Effector memory CD8-positive, alpha-beta T cell (primary cell): ENCODE measurements around the gene XXYLT1.

ENCODE experiments used
- ATAC-seq: fragments of 150-1000 bp; cut with Tn5 transposase; replicated peaks from 2 replicates; pipeline ENCODE4 v1.10.0; 2021; ENCODE audit warnings: mild to moderate bottlenecking, moderate library complexity
- DNase-seq, 3 experiments: peaks; one replicate each; pipeline ENCODE4 v3.0.0; 2021
- H3K27ac Mint-ChIP-seq, 2 donors: one replicate each; pipeline ENCODE4 v1.8.0; 2022; ENCODE audit warnings: mild to moderate bottlenecking in 2 of 2, mixed read lengths in 2 of 2, moderate library complexity in 2 of 2
- H3K27me3 Mint-ChIP-seq, 2 donors: one replicate each; pipeline ENCODE4 v1.8.0; 2022; ENCODE audit warnings: mixed read lengths in 2 of 2
- H3K36me3 Mint-ChIP-seq: one replicate; pipeline ENCODE4 v1.8.0; 2022; ENCODE audit warnings: mild to moderate bottlenecking, moderate library complexity, mixed read lengths; ENCODE audit not compliant: insufficient read depth
- H3K4me1 Mint-ChIP-seq, 2 donors: one replicate each; pipeline ENCODE4 v1.8.0; 2022; ENCODE audit warnings: low read depth in 2 of 2, mixed read lengths in 2 of 2
- H3K4me3 Mint-ChIP-seq, 2 donors: one replicate each; pipeline ENCODE4 v1.8.0; 2022; ENCODE audit warnings: mild to moderate bottlenecking in 2 of 2, mixed read lengths in 2 of 2, moderate library complexity in 2 of 2
- H3K9me3 Mint-ChIP-seq, 2 donors: one replicate each; pipeline ENCODE4 v1.8.0; 2022; ENCODE audit warnings: mixed read lengths in 2 of 2

The XXYLT1 gene

GRCh38 chr3:195120267-195120601 lies 150.7 kb downstream of the XXYLT1 start:
- Mint-ChIP-seq H3K9me3 (no peaks in the 10 kb centered on the region), H3K27ac (no peak overlapping the region), H3K4me3 (no peak overlapping the region), H3K27me3 (no peaks in the 10 kb centered on the region), H3K4me1 (peaks cover 0 to 3% of the 10 kb centered on the region in 2 donors), H3K36me3 (no peaks in the 10 kb centered on the region)
- ATAC-seq (no peak), DNase-seq (no peak)

DNA sequence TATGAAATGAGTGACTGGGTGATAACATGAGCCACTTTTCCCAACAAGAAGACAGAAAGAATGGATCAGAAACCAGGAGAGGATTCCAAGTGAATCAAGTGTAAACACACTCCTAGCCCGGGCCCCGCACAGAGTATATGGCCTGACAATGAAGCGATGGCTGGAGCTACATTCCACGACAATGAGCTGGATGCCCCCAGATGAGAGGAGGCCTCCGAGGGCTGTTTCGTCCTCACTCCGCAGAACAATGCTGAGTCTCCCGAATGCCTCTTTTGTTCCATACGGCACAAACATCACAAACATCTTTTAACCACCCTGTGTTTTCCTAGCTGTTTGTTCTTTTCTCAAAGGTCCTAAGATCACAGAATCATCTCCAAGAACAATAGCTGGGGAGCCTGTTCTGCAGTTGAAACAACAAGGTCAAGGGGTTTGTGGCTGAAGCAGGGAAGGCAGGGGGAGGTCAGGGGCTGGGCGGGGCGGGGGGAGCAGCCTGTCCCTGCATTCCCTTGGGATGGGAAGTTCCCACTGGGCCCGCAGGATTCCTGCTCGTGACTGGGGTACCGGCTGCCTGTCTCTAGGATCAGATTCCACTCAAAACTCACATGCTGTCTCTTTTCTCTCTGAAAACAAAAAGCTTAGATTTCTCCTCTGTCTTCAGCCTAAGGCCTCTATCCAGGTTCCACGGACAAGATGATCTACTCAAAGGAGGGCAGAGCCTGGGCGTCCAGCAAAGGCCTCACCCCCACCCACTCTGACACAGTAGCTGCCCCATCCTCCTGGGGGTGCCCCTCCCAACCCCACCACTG lies 151.3 kb downstream of the XXYLT1 start:
- no peak for DNase-seq
- H3K27ac Mint-ChIP-seq = no peak overlapping the region

GRCh38 chr3:195118671-195119070 lies 152.3 kb downstream of the XXYLT1 start:
- no peaks in the 10 kb centered on the region for H3K9me3 Mint-ChIP-seq
- DNase-seq (no peak), ATAC-seq (no peak)
- no peak overlapping the region for H3K4me3 Mint-ChIP-seq
- H3K27me3 Mint-ChIP-seq = no peaks in the 10 kb centered on the region
- H3K27ac Mint-ChIP-seq = peak overlapping the region in 1 of 2 donors; percentile 13
- no peaks in the 10 kb centered on the region for H3K36me3 Mint-ChIP-seq
- peaks cover 0 to 3% of the 10 kb centered on the region in 2 donors for H3K4me1 Mint-ChIP-seq

More for the DNA sequence above, 151.3 kb downstream of the XXYLT1 start:
- H3K4me1 Mint-ChIP-seq = peaks cover 0 to 3% of the 10 kb centered on the region in 2 donors
- H3K36me3 Mint-ChIP-seq = no peaks in the 10 kb centered on the region
- no peak overlapping the region for H3K4me3 Mint-ChIP-seq
- no peaks in the 10 kb centered on the region for H3K9me3 Mint-ChIP-seq
- no peaks in the 10 kb centered on the region for H3K27me3 Mint-ChIP-seq
- ATAC-seq = no peak

DNA sequence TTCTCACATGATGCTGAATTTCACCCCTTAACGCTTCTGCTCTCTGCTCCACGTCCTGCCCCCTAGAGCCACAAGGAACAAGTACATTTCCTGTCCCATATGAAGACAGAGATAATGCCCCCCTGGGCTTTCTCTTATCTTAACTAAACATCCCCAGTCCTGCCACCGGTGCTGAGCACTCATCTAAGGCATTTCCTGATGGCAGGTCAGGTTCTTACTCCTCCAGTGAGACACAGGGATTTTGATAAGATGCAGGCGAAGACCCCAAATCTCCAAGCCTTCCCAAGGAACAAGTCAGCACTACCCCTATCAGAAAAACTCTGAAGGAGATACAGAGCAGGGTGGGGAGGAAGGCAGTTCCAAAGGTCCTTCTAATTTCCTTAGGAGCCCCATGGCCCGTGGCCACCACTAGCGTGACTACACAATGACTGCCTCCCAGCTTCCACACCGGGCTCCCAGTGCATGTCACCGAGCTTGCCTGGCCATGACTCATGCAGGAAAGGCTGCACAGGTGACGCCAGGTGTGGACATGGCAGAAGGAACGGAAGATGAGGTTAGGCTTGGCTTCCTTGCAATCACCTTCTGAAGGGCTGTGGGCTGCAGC lies 152.9 kb downstream of the XXYLT1 start:
- H3K36me3 Mint-ChIP-seq = no peaks in the 10 kb centered on the region
- ATAC-seq (no peak), DNase-seq (no peak)
- H3K27me3 Mint-ChIP-seq = no peaks in the 10 kb centered on the region
- H3K9me3 Mint-ChIP-seq = no peaks in the 10 kb centered on the region
- peak overlapping the region in 1 of 2 donors; percentile 13 for H3K27ac Mint-ChIP-seq
- no peak overlapping the region for H3K4me3 Mint-ChIP-seq
- peaks cover 0 to 3% of the 10 kb centered on the region in 2 donors for H3K4me1 Mint-ChIP-seq

DNA sequence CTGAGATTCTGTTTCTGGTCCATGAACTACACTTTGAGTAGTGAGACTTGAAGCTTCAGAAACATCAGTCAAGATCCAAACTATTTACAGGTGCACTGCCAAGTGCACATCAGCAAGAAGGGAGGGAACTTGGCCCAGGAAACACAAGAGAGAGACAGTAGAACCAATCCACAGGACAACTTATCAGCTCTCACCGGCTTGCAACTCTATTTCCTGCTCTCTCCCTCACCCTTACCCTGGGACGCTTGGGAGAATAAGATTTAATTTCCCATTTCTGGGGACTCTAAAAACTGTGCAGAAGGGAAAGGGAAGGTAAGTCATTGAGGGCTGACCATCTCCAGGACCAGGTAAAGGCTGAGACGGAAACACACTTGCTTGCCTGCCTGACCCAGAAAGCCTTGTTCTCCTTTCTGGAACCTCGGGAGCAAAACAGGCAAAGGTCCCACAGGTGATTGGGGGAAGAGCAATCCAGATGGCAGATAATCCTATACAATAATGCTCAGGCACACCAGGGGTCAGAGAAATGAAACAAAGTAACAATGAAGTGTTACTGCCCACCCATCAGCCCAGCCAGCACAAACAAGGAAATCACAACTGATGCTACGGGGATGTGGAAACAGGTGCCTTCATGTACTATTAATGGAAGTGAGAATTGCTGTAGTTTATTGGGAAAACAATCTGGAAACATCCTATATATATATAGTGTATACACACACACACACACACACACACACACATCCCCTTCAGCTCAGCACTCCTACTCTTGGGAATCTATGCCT lies 154.4 kb downstream of the XXYLT1 start:
- H3K4me3 Mint-ChIP-seq = no peak overlapping the region

GRCh38 chr3:195115600-195116406 lies 155.2 kb downstream of the XXYLT1 start:
- ATAC-seq = no peak
- H3K4me3 Mint-ChIP-seq = no peak overlapping the region
- no peaks in the 10 kb centered on the region for H3K36me3 Mint-ChIP-seq
- peaks cover 0 to 3% of the 10 kb centered on the region in 2 donors for H3K4me1 Mint-ChIP-seq
- H3K27ac Mint-ChIP-seq = peak overlapping the region in 1 of 2 donors; percentile 53
- H3K9me3 Mint-ChIP-seq = no peaks in the 10 kb centered on the region
- no peaks in the 10 kb centered on the region for H3K27me3 Mint-ChIP-seq
- no peak for DNase-seq

More for the DNA sequence above, 154.4 kb downstream of the XXYLT1 start:
- no peaks in the 10 kb centered on the region for H3K36me3 Mint-ChIP-seq
- no peak for DNase-seq
- H3K27me3 Mint-ChIP-seq = no peaks in the 10 kb centered on the region
- ATAC-seq = no peak
- peaks cover 0 to 3% of the 10 kb centered on the region in 2 donors for H3K4me1 Mint-ChIP-seq
- no peaks in the 10 kb centered on the region for H3K9me3 Mint-ChIP-seq
- peak overlapping the region in 1 of 2 donors; percentile 53 for H3K27ac Mint-ChIP-seq

DNA sequence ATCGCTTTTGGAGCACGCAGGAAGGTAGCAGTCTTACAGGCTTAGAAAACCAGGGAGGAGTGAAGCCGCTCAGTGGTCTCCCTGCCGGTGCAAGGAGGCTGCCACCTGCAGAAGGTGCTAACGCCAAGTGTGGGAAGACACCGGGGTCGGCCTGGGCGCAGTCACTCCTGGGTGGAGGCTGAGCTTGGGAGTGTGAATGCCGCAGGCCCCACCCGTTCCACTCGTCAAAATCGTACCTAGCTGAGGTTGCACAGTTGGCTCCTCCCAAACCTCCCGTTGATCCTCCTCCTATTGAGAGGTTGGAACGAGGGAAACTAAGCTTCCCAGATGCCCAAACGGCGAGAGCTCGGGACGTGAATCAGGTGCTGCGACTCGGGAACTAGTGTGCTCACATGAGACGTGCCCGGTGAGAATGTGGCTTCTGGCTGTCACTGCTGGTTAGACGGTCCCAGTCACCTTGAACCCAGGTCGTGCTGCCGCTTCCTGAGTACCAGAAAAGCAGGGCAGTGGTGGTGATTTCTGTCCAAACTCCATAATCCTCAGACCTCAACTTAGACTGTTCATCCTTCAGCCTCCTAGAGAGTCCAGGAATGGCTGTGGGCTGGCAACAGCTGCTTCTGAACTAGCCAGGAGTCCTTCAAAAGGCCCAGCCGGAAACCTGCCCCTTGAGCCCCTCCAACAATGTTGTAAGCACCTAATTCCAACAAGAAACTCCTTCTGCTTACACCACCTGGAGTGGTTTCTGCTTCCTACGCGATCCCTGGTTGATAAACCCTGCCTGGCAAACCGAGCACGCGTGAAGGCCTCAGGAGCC lies 156.0 kb downstream of the XXYLT1 start:
- H3K4me1 Mint-ChIP-seq = peaks cover 0 to 3% of the 10 kb centered on the region in 2 donors
- no peaks in the 10 kb centered on the region for H3K9me3 Mint-ChIP-seq
- H3K27ac Mint-ChIP-seq = no peak overlapping the region
- ATAC-seq = no peak
- H3K4me3 Mint-ChIP-seq = no peak overlapping the region
- DNase-seq = no peak
- H3K36me3 Mint-ChIP-seq = no peaks in the 10 kb centered on the region
- H3K27me3 Mint-ChIP-seq = no peaks in the 10 kb centered on the region

- DNase-seq (no peak), ATAC-seq (no peak)
- H3K36me3 Mint-ChIP-seq = no peaks in the 10 kb centered on the region
- H3K9me3 Mint-ChIP-seq = no peaks in the 10 kb centered on the region
- peaks cover 0 to 3% of the 10 kb centered on the region in 2 donors for H3K4me1 Mint-ChIP-seq
- peak overlapping the region in 1 of 2 donors; percentile 23 for H3K27ac Mint-ChIP-seq
- H3K27me3 Mint-ChIP-seq = no peaks in the 10 kb centered on the region
- H3K4me3 Mint-ChIP-seq = no peak overlapping the region
Measured at GRCh38 chr3:195113536-195114425, 157.2 kb downstream of the XXYLT1 start.

- no peak for DNase-seq
Measured at GRCh38 chr3:195113048-195113447, 157.9 kb downstream of the XXYLT1 start.

DNA sequence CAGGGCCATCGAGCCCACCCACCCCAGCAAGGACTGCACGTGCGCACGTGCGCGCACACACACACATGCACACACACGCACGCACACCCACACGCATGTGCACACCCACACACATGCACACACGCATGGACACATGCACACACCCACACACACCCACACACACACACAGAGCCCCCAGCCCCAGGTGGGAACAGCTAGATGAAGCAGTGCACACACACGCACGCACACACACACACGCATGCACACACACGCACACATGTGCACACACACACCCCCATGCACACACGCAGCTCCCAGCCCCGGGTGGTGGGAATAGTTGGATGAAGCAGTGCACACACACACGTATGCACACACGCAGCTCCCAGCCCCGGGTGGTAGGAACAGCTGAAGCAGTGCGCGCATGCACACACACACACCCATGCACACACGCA lies 158.6 kb downstream of the XXYLT1 start:
- ATAC-seq (no peak), DNase-seq (no peak)
- no peaks in the 10 kb centered on the region for H3K9me3 Mint-ChIP-seq
- H3K4me3 Mint-ChIP-seq = no peak overlapping the region
- H3K27me3 Mint-ChIP-seq = no peaks in the 10 kb centered on the region
- H3K36me3 Mint-ChIP-seq = no peaks in the 10 kb centered on the region
- H3K27ac Mint-ChIP-seq = no peak overlapping the region
- H3K4me1 Mint-ChIP-seq = no peaks in the 10 kb centered on the region

More at GRCh38 chr3:195113048-195113447, 157.9 kb downstream of the XXYLT1 start:
- Mint-ChIP-seq H3K4me3 (no peak overlapping the region), H3K9me3 (no peaks in the 10 kb centered on the region), H3K27ac (no peak overlapping the region), H3K36me3 (no peaks in the 10 kb centered on the region), H3K27me3 (no peaks in the 10 kb centered on the region), H3K4me1 (peaks cover 0 to 3% of the 10 kb centered on the region in 2 donors)
- no peak for ATAC-seq

- Mint-ChIP-seq H3K27me3 (no peaks in the 10 kb centered on the region), H3K4me3 (no peak overlapping the region), H3K4me1 (no peaks in the 10 kb centered on the region), H3K36me3 (no peaks in the 10 kb centered on the region), H3K9me3 (no peaks in the 10 kb centered on the region), H3K27ac (no peak overlapping the region)
- DNase-seq (no peak), ATAC-seq (no peak)
Measured at GRCh38 chr3:195111766-195112165, 159.2 kb downstream of the XXYLT1 start.

GRCh38 chr3:195111319-195111705 lies 159.6 kb downstream of the XXYLT1 start:
- Mint-ChIP-seq H3K4me3 (no peak overlapping the region), H3K9me3 (no peaks in the 10 kb centered on the region), H3K27ac (no peak overlapping the region), H3K27me3 (no peaks in the 10 kb centered on the region), H3K4me1 (peaks cover 1 to 2% of the 10 kb centered on the region in 2 donors), H3K36me3 (no peaks in the 10 kb centered on the region)
- DNase-seq (no peak), ATAC-seq (no peak)
